Neuron (in vitro differentiated cells): ENCODE measurements around the gene MTA1.

ENCODE experiments used
- H2AFZ ChIP-seq: one replicate; pipeline ENCODE4 v1.6.1; 2013; ENCODE audit warnings: low read depth, mild to moderate bottlenecking, inconsistent platforms, low read length, moderate library complexity
- H3K27me3 ChIP-seq: one replicate; pipeline ENCODE4 v1.6.1; 2013; ENCODE audit warnings: low read length; ENCODE audit not compliant: insufficient read depth
- H3K36me3 ChIP-seq: one replicate; pipeline ENCODE4 v1.6.1; 2013; ENCODE audit warnings: low read length; ENCODE audit not compliant: insufficient read depth
- H3K4me1 ChIP-seq: one replicate; pipeline ENCODE4 v1.6.1; 2013; ENCODE audit warnings: low read length; ENCODE audit not compliant: insufficient read depth
- H3K4me3 ChIP-seq: 2 replicates; pipeline ENCODE4 v1.5.1; 2013; ENCODE audit warnings: mild to moderate bottlenecking, low read length, moderate library complexity
- H3K9me3 ChIP-seq: one replicate; pipeline ENCODE4 v1.6.1; 2013; ENCODE audit warnings: low read length

MTA1 gene

GRCh38 chr14:105474483-105475268, 55.0 kb downstream of the MTA1 start, which contains the start of gene CRIP2:
Gene CRIP2, plus strand, starts transcription at chr14:105474821. Its CDS starts 42 bp downstream, at chr14:105474863.
- peak within 1 kb of the TSS; percentile 72 for H2AFZ ChIP-seq
- peaks cover 7% of the 10 kb centered on the region for H3K36me3 ChIP-seq
- H3K9me3 ChIP-seq = no peaks in the 10 kb centered on the region
- peak within 1 kb of the TSS; percentile 63 for H3K4me3 ChIP-seq
- peaks cover 58% of the 10 kb centered on the region for H3K4me1 ChIP-seq
- no peaks in the 10 kb centered on the region for H3K27me3 ChIP-seq

DNA sequence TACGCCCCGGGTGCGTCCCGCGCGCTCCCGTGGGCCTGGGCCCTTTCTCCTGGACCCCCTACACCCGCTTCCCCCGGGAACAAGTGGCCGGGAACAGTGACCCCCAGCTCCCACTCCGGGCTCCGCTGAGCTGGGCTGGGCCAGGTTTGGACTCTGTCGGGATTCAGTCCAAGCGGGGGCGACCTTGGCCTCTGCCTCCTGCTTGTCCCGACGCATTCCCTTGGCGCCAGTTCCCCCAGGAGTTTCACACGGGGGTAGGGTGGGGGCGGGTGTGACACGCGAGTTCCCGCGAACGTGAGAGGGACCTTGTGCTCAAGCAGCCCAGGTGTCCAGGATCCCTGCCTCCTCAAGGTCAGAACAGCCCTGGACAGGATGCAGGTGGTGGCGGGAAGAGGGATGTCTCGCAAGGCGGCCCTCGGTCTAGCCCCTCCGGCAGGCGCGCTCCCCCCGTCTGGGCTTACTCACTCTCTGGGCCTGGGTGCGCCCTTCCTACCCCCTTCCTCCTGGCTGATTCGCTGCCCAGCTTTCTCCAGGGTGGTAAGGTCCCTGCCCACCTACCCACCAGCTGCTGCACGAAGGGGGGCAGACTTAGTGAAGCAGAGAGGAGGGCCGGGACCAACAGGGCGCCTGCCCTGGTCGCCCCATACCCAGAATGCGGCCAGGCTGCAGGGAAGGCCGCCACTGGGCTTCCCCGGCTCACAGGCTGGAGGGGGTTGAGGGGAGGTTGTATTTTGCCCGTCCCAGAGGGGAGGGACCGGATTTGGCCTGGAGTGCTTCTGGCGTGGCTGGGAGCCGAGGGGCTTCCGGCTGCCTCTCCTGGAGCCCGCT, 55.9 kb downstream of the MTA1 start:
- H2AFZ ChIP-seq = peak overlapping the region; percentile 72

GRCh38 chr14:105476097-105476830, 56.6 kb downstream of the MTA1 start:
- peak overlapping the region; percentile 63 for H3K4me3 ChIP-seq
- peaks cover 9% of the 10 kb centered on the region for H3K36me3 ChIP-seq
- H3K27me3 ChIP-seq = no peaks in the 10 kb centered on the region
- H3K4me1 ChIP-seq = peaks cover 56% of the 10 kb centered on the region
- no peak overlapping the region for H2AFZ ChIP-seq
- H3K9me3 ChIP-seq = no peaks in the 10 kb centered on the region

More for the DNA sequence above, 55.9 kb downstream of the MTA1 start:
- Histone ChIP-seq H3K9me3 (no peaks in the 10 kb centered on the region), H3K27me3 (no peaks in the 10 kb centered on the region), H3K4me3 (peak overlapping the region; percentile 63), H3K4me1 (peaks cover 57% of the 10 kb centered on the region), H3K36me3 (peaks cover 9% of the 10 kb centered on the region)

GRCh38 chr14:105476831-105477659, 57.4 kb downstream of the MTA1 start:
- H3K4me3 ChIP-seq = peak overlapping the region; percentile 63

GRCh38 chr14:105477660-105478397, 58.2 kb downstream of the MTA1 start:
- H3K4me3 ChIP-seq = no peak overlapping the region
- H3K9me3 ChIP-seq = no peaks in the 10 kb centered on the region
- no peak overlapping the region for H2AFZ ChIP-seq
- peaks cover 9% of the 10 kb centered on the region for H3K36me3 ChIP-seq
- peaks cover 56% of the 10 kb centered on the region for H3K4me1 ChIP-seq
- H3K27me3 ChIP-seq = no peaks in the 10 kb centered on the region

More at GRCh38 chr14:105476831-105477659, 57.4 kb downstream of the MTA1 start:
- Histone ChIP-seq H2AFZ (no peak overlapping the region), H3K9me3 (no peaks in the 10 kb centered on the region), H3K27me3 (no peaks in the 10 kb centered on the region), H3K36me3 (peaks cover 9% of the 10 kb centered on the region), H3K4me1 (peaks cover 56% of the 10 kb centered on the region)

GRCh38 chr14:105478398-105479251, 59.0 kb downstream of the MTA1 start:
- peaks cover 56% of the 10 kb centered on the region for H3K4me1 ChIP-seq
- peaks cover 9% of the 10 kb centered on the region for H3K36me3 ChIP-seq
- H2AFZ ChIP-seq = no peak overlapping the region
- H3K4me3 ChIP-seq = no peak overlapping the region
- no peaks in the 10 kb centered on the region for H3K27me3 ChIP-seq
- H3K9me3 ChIP-seq = no peaks in the 10 kb centered on the region

- H3K4me3 ChIP-seq = no peak overlapping the region
- no peaks in the 10 kb centered on the region for H3K9me3 ChIP-seq
- H3K27me3 ChIP-seq = no peaks in the 10 kb centered on the region
- peaks cover 9% of the 10 kb centered on the region for H3K36me3 ChIP-seq
- H2AFZ ChIP-seq = no peak overlapping the region
- H3K4me1 ChIP-seq = peaks cover 62% of the 10 kb centered on the region
These were observed 60.0 kb downstream of the MTA1 start for GRCh38 chr14:105479431-105480158.

- Histone ChIP-seq H3K4me1 (peaks cover 69% of the 10 kb centered on the region), H3K27me3 (no peaks in the 10 kb centered on the region), H2AFZ (no peak overlapping the region), H3K36me3 (peaks cover 9% of the 10 kb centered on the region), H3K4me3 (no peak overlapping the region), H3K9me3 (no peaks in the 10 kb centered on the region)
These were observed 60.6 kb downstream of the MTA1 start for GRCh38 chr14:105480199-105480746.

GRCh38 chr14:105480807-105481801, 61.5 kb downstream of the MTA1 start:
- no peak overlapping the region for H3K4me3 ChIP-seq
- H3K9me3 ChIP-seq = no peaks in the 10 kb centered on the region
- H3K4me1 ChIP-seq = peaks cover 68% of the 10 kb centered on the region
- no peaks in the 10 kb centered on the region for H3K27me3 ChIP-seq
- no peak overlapping the region for H2AFZ ChIP-seq
- H3K36me3 ChIP-seq = peaks cover 9% of the 10 kb centered on the region
